B cell (primary cell): ENCODE data around the gene PRDX3.

ENCODE experiments used
- CTCF ChIP-seq: fragments of 200-600 bp; IDR thresholded peaks from one replicate; pipeline ENCODE4 v1.8.0; 2022; ENCODE audit warnings: antibody characterized with exemption, mild to moderate bottlenecking
- EZH2 ChIP-seq: IDR thresholded peaks from 2 replicates; pipeline ENCODE4 v1.6.1; 2012; ENCODE audit warnings: borderline replicate concordance, low read depth, mild to moderate bottlenecking, moderate library complexity, low read length; ENCODE audit not compliant: insufficient read depth, poor library complexity, severe bottlenecking

- TF ChIP-seq CTCF (no peak), EZH2 (no peak)
Observed at GRCh38 chr10:119129721-119130120, 48.9 kb downstream of the PRDX3 start.
